ENCODE measurements around the gene SLC34A3.

DNA sequence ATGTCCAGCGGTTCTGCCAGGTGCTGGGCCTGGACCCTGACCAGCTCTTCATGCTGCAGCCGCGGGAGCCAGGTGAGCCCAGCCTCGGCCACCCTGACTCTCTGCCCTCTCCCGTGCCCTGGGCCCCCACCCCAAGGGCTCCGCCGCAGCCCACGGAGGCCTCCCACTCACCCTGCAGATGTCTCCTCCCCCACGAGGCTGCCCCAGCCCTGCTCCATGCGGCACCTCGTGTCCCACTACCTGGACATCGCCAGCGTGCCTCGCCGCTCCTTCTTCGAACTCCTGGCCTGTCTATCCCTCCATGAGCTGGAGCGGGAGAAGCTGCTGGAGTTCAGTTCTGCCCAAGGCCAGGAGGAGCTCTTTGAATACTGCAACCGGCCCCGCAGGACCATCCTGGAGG, 16.1 kb upstream of the SLC34A3 start:
- TF ChIP-seq, protein P1, sequence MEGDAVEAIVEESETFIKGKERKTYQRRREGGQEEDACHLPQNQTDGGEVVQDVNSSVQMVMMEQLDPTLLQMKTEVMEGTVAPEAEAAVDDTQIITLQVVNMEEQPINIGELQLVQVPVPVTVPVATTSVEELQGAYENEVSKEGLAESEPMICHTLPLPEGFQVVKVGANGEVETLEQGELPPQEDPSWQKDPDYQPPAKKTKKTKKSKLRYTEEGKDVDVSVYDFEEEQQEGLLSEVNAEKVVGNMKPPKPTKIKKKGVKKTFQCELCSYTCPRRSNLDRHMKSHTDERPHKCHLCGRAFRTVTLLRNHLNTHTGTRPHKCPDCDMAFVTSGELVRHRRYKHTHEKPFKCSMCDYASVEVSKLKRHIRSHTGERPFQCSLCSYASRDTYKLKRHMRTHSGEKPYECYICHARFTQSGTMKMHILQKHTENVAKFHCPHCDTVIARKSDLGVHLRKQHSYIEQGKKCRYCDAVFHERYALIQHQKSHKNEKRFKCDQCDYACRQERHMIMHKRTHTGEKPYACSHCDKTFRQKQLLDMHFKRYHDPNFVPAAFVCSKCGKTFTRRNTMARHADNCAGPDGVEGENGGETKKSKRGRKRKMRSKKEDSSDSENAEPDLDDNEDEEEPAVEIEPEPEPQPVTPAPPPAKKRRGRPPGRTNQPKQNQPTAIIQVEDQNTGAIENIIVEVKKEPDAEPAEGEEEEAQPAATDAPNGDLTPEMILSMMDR (conservative IDR thresholded peaks at IDR 0.05 in 1 of 2, IDR thresholded peaks at IDR 0.05 in 1 of 2; ENCODE audit: extremely low read depth in 1 of 2, insufficient read depth in 1 of 2, low read depth in 1 of 2, low read length in 2 of 2) = no peak
- no peak for TF ChIP-seq EZH2 (IDR thresholded peaks at IDR 0.05; ENCODE audit: borderline replicate concordance, low read length)
